ENCODE data around the gene KLF7.

Gene KLF7

GRCh38 chr2:207044379-207045362, 121.1 kb downstream of the KLF7 start:
- H3K4me3 ChIP-seq (replicated peaks; ENCODE audit: low read depth, low read length) = no peak overlapping the region
- DNase-seq (ENCODE audit: extremely low read depth, low read depth) = no peak
- no peak for TF ChIP-seq CTCF (IDR thresholded peaks at IDR 0.05; ENCODE audit: low read depth, low read length, missing control alignments)

GRCh38 chr2:207042841-207043240, 122.9 kb downstream of the KLF7 start:
- no peak overlapping the region for H3K4me3 ChIP-seq (replicated peaks; ENCODE audit: low read depth, low read length)
- TF ChIP-seq CTCF (IDR thresholded peaks at IDR 0.05; ENCODE audit: low read depth, low read length, missing control alignments) = no peak
- DNase-seq (ENCODE audit: extremely low read depth, low read depth) = no peak

- no peak overlapping the region for H3K4me3 ChIP-seq (replicated peaks; ENCODE audit: low read depth, low read length)
- DNase-seq (ENCODE audit: extremely low read depth, low read depth) = no peak
- TF ChIP-seq CTCF (IDR thresholded peaks at IDR 0.05; ENCODE audit: low read depth, low read length, missing control alignments) = no peak
Observed at GRCh38 chr2:207041786-207042554, 123.8 kb downstream of the KLF7 start.

GRCh38 chr2:207041279-207041678, 124.5 kb downstream of the KLF7 start:
- H3K4me3 ChIP-seq (replicated peaks; ENCODE audit: low read depth, low read length) = no peak overlapping the region
- DNase-seq (ENCODE audit: extremely low read depth, low read depth) = no peak
- TF ChIP-seq CTCF (IDR thresholded peaks at IDR 0.05; ENCODE audit: low read depth, low read length, missing control alignments) = no peak

GRCh38 chr2:207040696-207041095, 125.1 kb downstream of the KLF7 start:
- no peak for DNase-seq (ENCODE audit: extremely low read depth, low read depth)
- TF ChIP-seq CTCF (IDR thresholded peaks at IDR 0.05; ENCODE audit: low read depth, low read length, missing control alignments) = no peak
- no peak overlapping the region for H3K4me3 ChIP-seq (replicated peaks; ENCODE audit: low read depth, low read length)

GRCh38 chr2:207039225-207039624, 126.5 kb downstream of the KLF7 start:
- DNase-seq (ENCODE audit: extremely low read depth, low read depth) = no peak
- no peak for TF ChIP-seq CTCF (IDR thresholded peaks at IDR 0.05; ENCODE audit: low read depth, low read length, missing control alignments)
- no peak overlapping the region for H3K4me3 ChIP-seq (replicated peaks; ENCODE audit: low read depth, low read length)
